GM21423 (cell line): ENCODE data around the gene CCDC66.
A peak's percentile ranks its signal among the peaks of the same experiment; 100 is the strongest.

Experiments used
- ATAC-seq: cut with Tn5 transposase; IDR thresholded peaks from one replicate; pipeline ENCODE4 v1.9.1; 2021; ENCODE audit warnings: mild to moderate bottlenecking, moderate library complexity; ENCODE audit not compliant: unreplicated experiment

The CCDC66 gene

GRCh38 chr3:56620371-56620770 lies 63.4 kb downstream of the CCDC66 start:
- ATAC-seq, result no peak

- ATAC-seq, result no peak
These were observed 64.7 kb downstream of the CCDC66 start for GRCh38 chr3:56621681-56622080.

DNA sequence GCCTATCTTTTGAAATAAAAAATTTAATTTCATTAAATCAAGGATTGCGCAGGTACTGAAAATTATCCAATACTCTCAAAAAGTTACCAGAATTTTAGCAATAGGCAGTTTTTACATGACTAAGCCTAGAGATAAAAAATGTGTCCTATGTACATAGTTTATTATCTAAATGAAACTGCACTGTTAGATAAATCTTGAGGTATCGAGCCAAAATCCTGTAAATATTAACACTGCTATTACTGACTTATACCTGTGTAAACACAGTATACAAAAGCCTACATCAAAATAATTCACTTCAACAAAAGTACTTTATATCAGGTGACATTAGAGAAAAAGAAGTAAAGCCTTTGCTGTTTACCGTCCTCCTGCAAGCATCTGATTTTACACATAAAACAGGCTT lies 65.4 kb downstream of the CCDC66 start:
- no peak for ATAC-seq

GRCh38 chr3:56624725-56625124 lies 67.8 kb downstream of the CCDC66 start:
- ATAC-seq, result no peak

GRCh38 chr3:56629047-56629446 lies 72.1 kb downstream of the CCDC66 start:
- peak; percentile 82 for ATAC-seq

DNA sequence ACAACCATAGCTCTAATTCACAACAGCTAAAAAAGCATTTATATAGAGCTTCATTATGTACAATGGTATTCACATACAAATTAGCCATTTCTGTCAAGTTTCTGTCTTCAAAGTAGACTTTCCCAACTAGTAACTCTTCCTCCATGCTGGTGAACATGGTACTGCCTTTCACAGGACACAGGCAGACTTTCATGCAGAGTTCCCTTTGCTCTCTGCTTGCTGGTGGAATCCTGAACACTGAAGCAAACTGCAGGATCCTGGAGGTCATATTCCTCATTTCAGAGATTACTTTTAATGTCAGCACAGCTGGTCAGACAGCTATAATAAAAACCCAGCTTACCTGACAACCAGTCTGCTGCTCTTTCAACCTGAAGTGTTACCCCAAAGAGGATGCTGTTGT lies 72.5 kb downstream of the CCDC66 start:
- ATAC-seq, result peak; percentile 28

DNA sequence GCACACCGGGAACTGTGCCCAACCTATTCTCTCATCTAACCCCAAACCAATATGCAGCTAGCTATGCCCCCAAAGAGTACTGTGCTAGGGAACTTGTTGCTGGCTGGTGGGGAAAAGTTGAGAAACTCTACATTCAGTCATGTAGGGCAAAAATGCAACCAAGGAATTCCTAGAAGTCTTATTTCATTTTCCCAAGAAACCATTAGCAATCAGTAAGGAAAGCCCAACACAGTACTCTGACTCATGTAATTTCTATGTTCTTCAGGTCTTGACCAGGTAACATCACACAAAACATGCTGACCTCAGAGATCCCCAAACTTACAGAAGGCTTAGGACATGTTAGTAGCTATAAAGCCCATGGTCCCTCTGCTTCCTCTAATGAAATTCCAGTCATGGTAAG lies 74.0 kb downstream of the CCDC66 start:
- ATAC-seq, result no peak

DNA sequence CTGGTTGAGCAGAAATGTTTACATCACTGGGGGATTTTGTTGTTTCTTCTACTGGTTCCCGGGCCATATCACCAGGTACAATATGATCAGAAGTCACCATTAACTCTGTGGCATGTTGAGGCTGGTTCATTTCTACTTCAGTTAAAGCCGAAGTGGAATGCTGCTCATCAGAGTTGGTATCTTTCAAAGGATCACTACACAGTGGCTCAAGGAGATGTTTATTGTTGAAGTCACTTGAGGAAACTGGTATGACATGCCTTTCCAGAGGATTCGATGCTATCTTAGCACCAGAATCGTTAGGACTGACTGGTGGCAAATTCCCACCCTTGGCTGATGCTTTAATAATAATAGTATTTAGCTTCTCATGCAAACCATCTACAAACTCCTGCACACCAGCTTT lies 76.2 kb downstream of the CCDC66 start:
- no peak for ATAC-seq

DNA sequence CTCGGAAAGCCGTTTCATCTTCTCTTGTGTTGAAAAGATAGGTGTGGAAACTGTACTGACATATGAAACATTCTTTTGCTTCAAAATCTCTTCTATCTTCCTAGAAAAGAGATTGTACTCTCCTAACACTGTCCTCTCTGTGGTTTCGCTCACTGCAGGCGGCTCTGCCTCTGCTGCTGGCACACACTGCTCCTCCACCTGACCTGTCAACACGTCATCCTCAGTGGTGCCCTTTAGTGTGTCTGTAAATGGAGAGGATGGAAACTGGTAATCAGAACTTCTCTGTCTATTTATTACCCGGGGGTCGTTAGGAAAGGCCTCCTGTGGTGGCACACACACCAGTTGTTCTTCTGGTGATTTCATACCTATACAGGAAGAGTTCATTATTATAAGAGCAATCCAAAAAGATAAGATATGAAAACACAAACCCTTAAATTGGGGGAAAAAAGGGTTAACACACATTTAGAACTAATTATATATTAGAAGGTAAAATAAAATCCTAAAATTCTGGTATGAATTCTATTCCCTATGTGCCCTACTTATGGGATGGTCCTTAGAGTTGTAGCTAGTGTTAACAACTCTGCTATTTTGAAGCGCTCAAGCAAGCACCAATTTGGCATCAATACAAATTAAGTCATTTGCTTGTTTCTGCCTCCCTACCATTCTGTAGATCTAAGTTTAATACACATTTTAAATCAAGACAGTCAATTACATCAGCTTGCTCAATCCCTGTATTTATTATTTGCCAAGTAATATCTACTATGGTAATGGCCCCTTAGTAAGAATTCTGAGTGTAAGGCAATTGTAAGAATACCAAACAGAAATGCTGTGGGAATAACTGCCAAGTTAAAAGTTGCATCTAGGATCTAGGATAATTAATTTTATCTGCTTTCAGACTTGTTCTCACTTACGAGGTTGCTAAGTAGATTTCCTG lies 76.9 kb downstream of the CCDC66 start:
- no peak for ATAC-seq

GRCh38 chr3:56645407-56645806 lies 88.4 kb downstream of the CCDC66 start:
- no peak for ATAC-seq

DNA sequence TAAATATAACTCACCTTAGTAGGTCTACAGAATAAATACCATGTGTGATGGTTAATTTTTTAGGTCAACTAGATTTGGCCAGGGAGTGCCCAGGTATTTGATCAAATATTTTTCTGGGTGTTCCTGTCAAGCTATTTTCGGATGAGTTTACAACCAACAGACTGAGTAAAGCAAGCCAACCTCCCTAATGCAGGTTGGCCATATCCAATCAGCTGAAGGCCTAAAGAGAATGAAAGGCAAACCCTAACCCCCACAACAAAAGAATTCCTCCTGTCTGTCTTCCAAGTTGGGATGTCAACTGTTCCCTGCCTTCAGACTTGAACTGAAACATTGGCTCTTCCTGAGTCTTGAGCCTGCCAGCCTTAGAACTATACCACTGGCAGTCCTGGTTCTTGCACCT lies 97.5 kb downstream of the CCDC66 start:
- ATAC-seq, result no peak

DNA sequence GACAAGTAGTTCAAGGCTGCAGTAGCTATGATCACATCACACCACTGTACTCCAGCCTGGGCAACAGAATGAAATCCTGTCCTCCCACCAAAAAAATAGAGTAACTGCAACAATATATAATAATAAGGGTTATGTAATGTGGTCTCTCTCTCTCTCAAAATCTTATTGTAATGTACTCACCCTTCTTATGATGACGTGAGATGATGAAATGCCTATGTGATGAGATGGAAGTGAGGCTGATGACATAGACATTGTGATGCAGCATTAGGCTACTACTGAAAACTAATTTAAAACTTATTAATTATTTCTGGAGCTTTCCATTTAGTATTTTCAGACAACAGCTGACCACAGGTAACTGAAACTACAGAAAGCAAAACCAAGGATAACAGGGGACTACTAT lies 98.7 kb downstream of the CCDC66 start:
- no peak for ATAC-seq

GRCh38 chr3:56664823-56665222 lies 107.8 kb downstream of the CCDC66 start:
- no peak for ATAC-seq

DNA sequence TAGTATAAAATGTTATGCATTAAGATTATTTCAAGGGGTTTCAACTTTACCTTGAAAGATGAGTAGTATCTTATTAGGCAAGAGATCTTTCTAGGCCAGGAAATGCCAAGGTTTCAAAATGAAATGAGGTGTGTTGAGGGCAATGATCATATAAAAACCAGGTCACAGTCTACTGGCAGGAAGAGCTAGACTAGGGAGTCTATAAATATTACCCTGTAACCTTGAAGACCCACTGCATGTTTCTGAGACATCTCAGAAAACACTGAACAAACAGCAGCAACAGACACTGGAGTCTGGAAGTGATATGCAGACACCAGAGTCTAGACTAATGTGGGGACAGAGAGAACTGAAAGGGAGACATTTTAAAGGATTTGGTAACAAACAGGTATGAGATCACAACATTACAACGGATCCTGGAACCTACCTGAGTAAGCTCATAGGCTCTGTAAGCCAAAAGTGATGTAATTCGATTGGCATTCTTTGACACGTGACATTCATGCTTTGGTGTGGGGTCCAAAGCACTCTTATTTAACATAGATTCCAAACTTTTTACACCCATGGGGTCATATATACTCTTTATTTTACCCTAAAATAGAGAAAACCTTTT lies 111.1 kb downstream of the CCDC66 start:
- no peak for ATAC-seq
